ENCODE measurements around the gene ZNF469.
"Not testable (repeated sequence)": the region's sequence is repeated elsewhere in the genome, so short reads cannot be mapped to it uniquely, and the experiment has no call there.

Gene ZNF469

GRCh38 chr16:88393034-88393433, 10.3 kb downstream of the ZNF469 start:
- DNase-seq: no peak

- DNase-seq: no peak
Measured at GRCh38 chr16:88393571-88393970, 10.8 kb downstream of the ZNF469 start.

- no peak for DNase-seq
Measured at GRCh38 chr16:88394426-88394825, 11.7 kb downstream of the ZNF469 start.

GRCh38 chr16:88395669-88396584, 13.2 kb downstream of the ZNF469 start:
- no peak for DNase-seq

GRCh38 chr16:88398170-88398873, 15.6 kb downstream of the ZNF469 start:
- no peak for DNase-seq

GRCh38 chr16:88398874-88399178, 16.1 kb downstream of the ZNF469 start:
- DNase-seq: no peak

- DNase-seq: no peak
Measured at GRCh38 chr16:88400186-88400585, 17.4 kb downstream of the ZNF469 start.

- no peak for DNase-seq
Measured at GRCh38 chr16:88401604-88402246, 19.0 kb downstream of the ZNF469 start.

GRCh38 chr16:88402551-88403240, 19.9 kb downstream of the ZNF469 start:
- no peak for DNase-seq

- no peak for DNase-seq
Measured at GRCh38 chr16:88403794-88404581, 21.2 kb downstream of the ZNF469 start.

GRCh38 chr16:88404769-88405168, 22.0 kb downstream of the ZNF469 start:
- no peak for DNase-seq

- no peak for DNase-seq
Measured at GRCh38 chr16:88405216-88406060, 22.7 kb downstream of the ZNF469 start.

- no peak for DNase-seq
Measured at GRCh38 chr16:88406096-88407041, 23.6 kb downstream of the ZNF469 start.

- no peak for DNase-seq
Measured at GRCh38 chr16:88407042-88407420, 24.3 kb downstream of the ZNF469 start.

- no peak for DNase-seq
Measured at GRCh38 chr16:88407807-88408206, 25.0 kb downstream of the ZNF469 start.

- no peak for DNase-seq
Measured at GRCh38 chr16:88408561-88409142, 25.9 kb downstream of the ZNF469 start.

- no peak for DNase-seq
Measured at GRCh38 chr16:88409296-88410065, 26.7 kb downstream of the ZNF469 start.

GRCh38 chr16:88410297-88410968, 27.7 kb downstream of the ZNF469 start:
- not testable (repeated sequence) for DNase-seq
